DOHH2 (cell line): ENCODE results near the gene AGR3.

Experiments
- H3F3A ChIP-seq: fragments of 200-600 bp; sonication (generic), shearing (Covaris generic); 2 replicates; pipeline ENCODE4 v1.6.0; 2016; ENCODE audit warnings: antibody characterized with exemption, mild to moderate bottlenecking; ENCODE audit not compliant: control insufficient read depth, insufficient read depth
- H3K27ac ChIP-seq: fragments of 200-600 bp; sonication (generic); 2 replicates; pipeline ENCODE4 v1.5.1; 2014; ENCODE audit warnings: low read depth, mild to moderate bottlenecking, low read length, moderate library complexity
- H3K27me3 ChIP-seq: fragments of 200-600 bp; sonication (generic); 2 replicates; pipeline ENCODE4 v1.6.1; 2014; ENCODE audit warnings: mild to moderate bottlenecking, low read length, mixed read lengths; ENCODE audit not compliant: control insufficient read depth
- H3K36me3 ChIP-seq: fragments of 200-600 bp; sonication (generic); 2 replicates; pipeline ENCODE4 v1.6.1; 2014; ENCODE audit warnings: mild to moderate bottlenecking, low read length, moderate library complexity, mixed read lengths; ENCODE audit not compliant: control insufficient read depth
- H3K4me1 ChIP-seq: fragments of 200-600 bp; sonication (generic); 2 replicates; pipeline ENCODE4 v1.6.1; 2014; ENCODE audit warnings: mild to moderate bottlenecking, low read length, mixed read lengths; ENCODE audit not compliant: control insufficient read depth
- H3K4me2 ChIP-seq: fragments of 200-600 bp; sonication (generic); 2 replicates; pipeline ENCODE4 v1.6.0; 2014; ENCODE audit warnings: mild to moderate bottlenecking, low read length, moderate library complexity
- H3K4me3 ChIP-seq: fragments of 200-600 bp; sonication (generic); 2 replicates; pipeline ENCODE4 v1.5.1; 2014; ENCODE audit warnings: mild to moderate bottlenecking, low read length, mixed read lengths
- H3K79me2 ChIP-seq: fragments of 200-600 bp; sonication (generic); 2 replicates; pipeline ENCODE4 v1.6.1; 2014; ENCODE audit warnings: mild to moderate bottlenecking, low read length, mixed read lengths; ENCODE audit not compliant: control insufficient read depth
- H3K9me2 ChIP-seq: fragments of 200-600 bp; sonication (generic); replicated peaks from 2 replicates; pipeline ENCODE4 v1.6.1; 2014; ENCODE audit warnings: mild to moderate bottlenecking, low read length, mixed read lengths; ENCODE audit not compliant: control insufficient read depth
- H3K9me3 ChIP-seq: fragments of 200-600 bp; sonication (generic); 2 replicates; pipeline ENCODE4 v1.6.1; 2014; ENCODE audit warnings: antibody characterized with exemption, low read length, mixed read lengths; ENCODE audit not compliant: control insufficient read depth, insufficient read depth
- H4K20me1 ChIP-seq: fragments of 200-600 bp; sonication (generic); 2 replicates; pipeline ENCODE4 v1.6.0; 2014; ENCODE audit warnings: low read depth, mild to moderate bottlenecking, antibody characterized with exemption, low read length, moderate library complexity; ENCODE audit not compliant: control insufficient read depth, insufficient read depth
- CTCF ChIP-seq: fragments of 200-600 bp; sonication (generic); IDR thresholded peaks from one replicate; pipeline ENCODE4 v1.5.1; 2014; ENCODE audit warnings: antibody characterized with exemption, mild to moderate bottlenecking, low read depth, low read length; ENCODE audit not compliant: poor library complexity, severe bottlenecking
- EZH2phosphoT487 ChIP-seq: fragments of 200-600 bp; sonication (generic); IDR thresholded peaks from 2 replicates; pipeline ENCODE4 v1.6.1; 2017; ENCODE audit warnings: borderline replicate concordance, mild to moderate bottlenecking, antibody characterized with exemption, low read length, moderate library complexity, mixed read lengths

Gene AGR3

GRCh38 chr7:16915405-16915804 lies 33.6 kb upstream of the AGR3 start:
- no peak overlapping the region for H3K4me3 ChIP-seq
- no peaks in the 10 kb centered on the region for H3F3A ChIP-seq
- no peak overlapping the region for H3K4me2 ChIP-seq
- peaks cover 26% of the 10 kb centered on the region for H3K4me1 ChIP-seq
- H3K79me2 ChIP-seq: no peaks in the 10 kb centered on the region
- no peaks in the 10 kb centered on the region for H3K27me3 ChIP-seq
- H3K36me3 ChIP-seq: no peaks in the 10 kb centered on the region
- H3K9me3 ChIP-seq: no peaks in the 10 kb centered on the region
- no peak overlapping the region for H3K27ac ChIP-seq
- TF ChIP-seq EZH2phosphoT487: no peak
- no peak for TF ChIP-seq CTCF
- no peaks in the 10 kb centered on the region for H3K9me2 ChIP-seq
- no peaks in the 10 kb centered on the region for H4K20me1 ChIP-seq

- H4K20me1 ChIP-seq: no peaks in the 10 kb centered on the region
- no peak for TF ChIP-seq EZH2phosphoT487
- no peak for TF ChIP-seq CTCF
- H3K4me2 ChIP-seq: no peak overlapping the region
- no peaks in the 10 kb centered on the region for H3K79me2 ChIP-seq
- H3K9me2 ChIP-seq: no peaks in the 10 kb centered on the region
- H3F3A ChIP-seq: no peaks in the 10 kb centered on the region
- H3K27me3 ChIP-seq: no peaks in the 10 kb centered on the region
- H3K36me3 ChIP-seq: no peaks in the 10 kb centered on the region
- H3K4me1 ChIP-seq: peaks cover 26% of the 10 kb centered on the region
- no peak overlapping the region for H3K27ac ChIP-seq
- no peaks in the 10 kb centered on the region for H3K9me3 ChIP-seq
- H3K4me3 ChIP-seq: no peak overlapping the region
Measured at GRCh38 chr7:16914771-16915170, 33.0 kb upstream of the AGR3 start.

DNA sequence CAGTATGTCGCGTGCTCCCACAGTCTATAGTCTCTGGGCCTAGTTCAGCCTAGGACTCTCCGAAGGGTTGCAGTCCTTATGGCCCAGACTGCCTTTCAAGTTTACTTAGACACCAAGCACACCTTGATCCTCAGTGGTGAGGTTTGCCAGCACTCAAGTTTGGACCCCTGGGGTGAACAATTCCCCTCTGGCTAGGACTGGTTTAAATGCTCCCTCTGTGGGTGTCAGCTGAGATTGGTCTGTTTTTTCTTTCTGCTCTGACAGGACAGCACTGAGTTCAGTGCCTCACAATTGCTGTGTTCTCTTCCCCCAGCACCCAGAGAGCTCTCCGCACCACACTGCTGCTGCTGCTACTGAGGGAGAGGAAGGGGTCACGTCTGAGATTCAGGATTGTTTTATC lies 31.9 kb upstream of the AGR3 start:
- H3F3A ChIP-seq: no peaks in the 10 kb centered on the region
- TF ChIP-seq EZH2phosphoT487: no peak
- no peak for TF ChIP-seq CTCF
- H3K4me1 ChIP-seq: peaks cover 26% of the 10 kb centered on the region
- H3K36me3 ChIP-seq: no peaks in the 10 kb centered on the region
- no peaks in the 10 kb centered on the region for H4K20me1 ChIP-seq
- no peak overlapping the region for H3K4me3 ChIP-seq
- H3K27ac ChIP-seq: no peak overlapping the region
- H3K27me3 ChIP-seq: no peaks in the 10 kb centered on the region
- no peak overlapping the region for H3K4me2 ChIP-seq
- H3K79me2 ChIP-seq: no peaks in the 10 kb centered on the region
- no peaks in the 10 kb centered on the region for H3K9me2 ChIP-seq
- no peaks in the 10 kb centered on the region for H3K9me3 ChIP-seq

DNA sequence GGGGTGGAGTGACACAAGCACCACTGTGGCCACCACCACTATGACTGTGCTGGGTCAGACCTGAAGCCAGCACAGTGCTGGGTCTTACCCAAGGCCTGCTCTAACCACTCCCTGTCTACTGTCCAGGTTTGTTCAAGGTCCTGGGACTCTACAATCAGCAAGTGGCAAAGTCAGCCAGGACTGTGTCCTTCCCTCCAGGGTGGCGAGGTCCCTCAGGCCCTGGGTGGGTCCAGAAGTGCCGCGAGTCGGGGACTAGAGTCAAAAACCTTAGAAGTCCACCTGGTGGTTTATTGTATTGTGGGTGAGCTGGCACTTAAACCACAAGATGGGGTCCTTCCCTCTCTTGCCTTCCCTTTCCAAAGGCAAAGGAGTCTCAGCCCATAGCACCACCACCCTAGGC lies 30.8 kb upstream of the AGR3 start:
- Histone ChIP-seq H3K4me1 (peaks cover 18% of the 10 kb centered on the region), H3K9me2 (no peaks in the 10 kb centered on the region), H3K4me3 (no peak overlapping the region), H3K36me3 (no peaks in the 10 kb centered on the region), H3K27ac (no peak overlapping the region), H4K20me1 (no peaks in the 10 kb centered on the region), H3K9me3 (no peaks in the 10 kb centered on the region), H3F3A (no peaks in the 10 kb centered on the region), H3K27me3 (no peaks in the 10 kb centered on the region), H3K79me2 (no peaks in the 10 kb centered on the region), H3K4me2 (no peak overlapping the region)
- no peak for TF ChIP-seq EZH2phosphoT487
- TF ChIP-seq CTCF: no peak
